H9 (cell line): ENCODE results near the gene FAM124A. TPM values are rescaled to one million over a fixed set of nuclear protein-coding genes. Genes with fewer than 3 reads are reported as not detected.
A peak's percentile ranks its signal among the peaks of the same experiment; 100 is the strongest.

Source experiments
- DNase-seq: peaks from one replicate; pipeline ENCODE4 v3.0.0-alpha.2; 2017
- H2AFZ ChIP-seq: one replicate; pipeline ENCODE4 v1.6.1; 2013; ENCODE audit warnings: mild to moderate bottlenecking, low read length, control low read depth, moderate library complexity
- H2AK5ac ChIP-seq: 2 replicates; pipeline ENCODE4 v1.6.1; 2013; ENCODE audit warnings: low read length, control low read depth, mixed read lengths; ENCODE audit not compliant: insufficient read length
- H2BK120ac ChIP-seq: one replicate; pipeline ENCODE4 v1.6.1; 2013; ENCODE audit warnings: low read depth, mild to moderate bottlenecking, low read length, control low read depth, inconsistent platforms; ENCODE audit not compliant: poor library complexity, severe bottlenecking
- H2BK12ac ChIP-seq: 2 replicates; pipeline ENCODE4 v1.6.1; 2013; ENCODE audit warnings: low read length, control low read depth, mixed read lengths, low read depth; ENCODE audit not compliant: insufficient read length
- H2BK15ac ChIP-seq: 2 replicates; pipeline ENCODE4 v1.6.1; 2013; ENCODE audit warnings: low read depth, low read length, control low read depth
- H2BK20ac ChIP-seq: one replicate; pipeline ENCODE4 v1.6.1; 2013; ENCODE audit warnings: low read depth, mild to moderate bottlenecking, low read length, control low read depth, inconsistent platforms; ENCODE audit not compliant: poor library complexity, severe bottlenecking
- H2BK5ac ChIP-seq: 2 replicates; pipeline ENCODE4 v1.6.1; 2013; ENCODE audit warnings: low read length, control low read depth, mixed read lengths; ENCODE audit not compliant: insufficient read length
- H3K14ac ChIP-seq: 2 replicates; pipeline ENCODE4 v1.6.1; 2013; ENCODE audit warnings: low read length, control low read depth; ENCODE audit not compliant: insufficient read depth
- H3K18ac ChIP-seq: 2 replicates; pipeline ENCODE4 v1.6.1; 2013; ENCODE audit warnings: low read depth, mild to moderate bottlenecking, mixed read lengths, low read length, control low read depth; ENCODE audit not compliant: insufficient read length
- H3K23ac ChIP-seq: 2 replicates; pipeline ENCODE4 v1.6.1; 2013; ENCODE audit warnings: low read length, control low read depth, mixed read lengths, low read depth; ENCODE audit not compliant: insufficient read length
- H3K23me2 ChIP-seq: 2 replicates; pipeline ENCODE4 v1.6.1; 2013; ENCODE audit warnings: low read depth, mild to moderate bottlenecking, mixed read lengths, low read length, control low read depth; ENCODE audit not compliant: insufficient read length, poor library complexity, severe bottlenecking
- H3K27ac ChIP-seq: 2 replicates; pipeline ENCODE4 v1.5.1; 2013; ENCODE audit warnings: low read length, control low read depth, mixed read lengths, low read depth; ENCODE audit not compliant: insufficient read length
- H3K27me3 ChIP-seq: 2 replicates; pipeline ENCODE4 v1.6.1; 2013; ENCODE audit warnings: low read length, control low read depth, inconsistent platforms; ENCODE audit not compliant: insufficient read depth
- H3K4ac ChIP-seq: 2 replicates; pipeline ENCODE4 v1.6.1; 2013; ENCODE audit warnings: low read depth, mild to moderate bottlenecking, control low read depth, inconsistent platforms, low read length, moderate library complexity
- H3K4me1 ChIP-seq: 2 replicates; pipeline ENCODE4 v1.6.1; 2013; ENCODE audit warnings: low read length, control low read depth, inconsistent platforms; ENCODE audit not compliant: insufficient read depth
- H3K4me2 ChIP-seq: 2 replicates; pipeline ENCODE4 v1.6.1; 2013; ENCODE audit warnings: low read length, control low read depth, mixed read lengths; ENCODE audit not compliant: insufficient read length, insufficient read depth
- H3K56ac ChIP-seq: 2 replicates; pipeline ENCODE4 v1.6.1; 2013; ENCODE audit warnings: low read depth, mild to moderate bottlenecking, mixed read lengths, low read length, control low read depth; ENCODE audit not compliant: insufficient read length
- H3K79me1 ChIP-seq: 2 replicates; pipeline ENCODE4 v1.6.1; 2013; ENCODE audit warnings: low read depth, mild to moderate bottlenecking, moderate library complexity, low read length, control low read depth, inconsistent platforms; ENCODE audit not compliant: insufficient read depth, poor library complexity, severe bottlenecking
- H3K79me2 ChIP-seq: 2 replicates; pipeline ENCODE4 v1.6.1; 2013; ENCODE audit warnings: low read length, control low read depth, inconsistent platforms; ENCODE audit not compliant: insufficient read depth
- H3K9ac ChIP-seq: 2 replicates; pipeline ENCODE4 v1.6.1; 2013; ENCODE audit warnings: low read length, control low read depth, mixed read lengths; ENCODE audit not compliant: insufficient read length; ENCODE audit errors: extremely low read depth
- H3K9me3 ChIP-seq: one replicate; pipeline ENCODE4 v1.6.1; 2013; ENCODE audit warnings: low read depth, low read length, inconsistent platforms; ENCODE audit not compliant: control insufficient read depth
- H3T11ph ChIP-seq: one replicate; pipeline ENCODE4 v1.6.1; 2013; ENCODE audit warnings: mild to moderate bottlenecking, low read length, control low read depth, inconsistent platforms
- H4K20me1 ChIP-seq: one replicate; pipeline ENCODE4 v1.6.1; 2013; ENCODE audit not compliant: control insufficient read depth, insufficient read length, insufficient read depth
- H4K5ac ChIP-seq: 2 replicates; pipeline ENCODE4 v1.6.1; 2013; ENCODE audit warnings: low read depth, mild to moderate bottlenecking, mixed read lengths, low read length, control low read depth; ENCODE audit not compliant: insufficient read length
- H4K8ac ChIP-seq: replicated peaks from 2 replicates; pipeline ENCODE4 v1.6.1; 2013; ENCODE audit warnings: low read length, control low read depth, mixed read lengths, low read depth; ENCODE audit not compliant: insufficient read length
- H4K91ac ChIP-seq: 2 replicates; pipeline ENCODE4 v1.6.1; 2013; ENCODE audit warnings: low read depth, mild to moderate bottlenecking, moderate library complexity, mixed read lengths, low read length, control low read depth; ENCODE audit not compliant: insufficient read length
- H3K27ac Mint-ChIP-seq, 3 experiments: 2 replicates in 2 of 3; 3 replicates in 1 of 3; pipeline ENCODE4 v1.8.0; 2020 to 2021; ENCODE audit warnings: mixed read lengths in 3 of 3, mild to moderate bottlenecking in 1 of 3, moderate library complexity in 1 of 3
- H3K27me3 Mint-ChIP-seq: 2 replicates; pipeline ENCODE4 v1.8.0; 2021; ENCODE audit warnings: low read depth, mild to moderate bottlenecking, moderate library complexity, mixed read lengths
- H3K36me3 Mint-ChIP-seq, 3 experiments: 2 replicates in 2 of 3; 3 replicates in 1 of 3; pipeline ENCODE4 v1.8.0; 2020 to 2021; ENCODE audit warnings: low read depth in 3 of 3, mixed read lengths in 3 of 3; ENCODE audit not compliant: insufficient read depth in 1 of 3
- H3K4me1 Mint-ChIP-seq, 2 experiments: 2 replicates each; pipeline ENCODE4 v1.8.0; 2020; ENCODE audit warnings: mixed read lengths in 2 of 2
- H3K4me3 Mint-ChIP-seq, 2 experiments: 2 replicates in 1 of 2; 3 replicates in 1 of 2; pipeline ENCODE4 v1.8.0; 2020 to 2021; ENCODE audit warnings: mild to moderate bottlenecking in 2 of 2, mixed read lengths in 2 of 2, moderate library complexity in 1 of 2
- H3K9me3 Mint-ChIP-seq, 2 experiments: 2 replicates in 1 of 2; 3 replicates in 1 of 2; pipeline ENCODE4 v1.8.0; 2020; ENCODE audit warnings: mild to moderate bottlenecking in 2 of 2, mixed read lengths in 2 of 2, moderate library complexity in 1 of 2
- WGBS: extraction: QIAGEN DNeasy Blood & Tissue Kit; methylation state at CpG from one replicate; pipeline ENCODE4 v1.1.7; 2013; ENCODE audit warnings: missing lambda C conversion rate, low lambda C conversion rate, mixed read lengths; ENCODE audit not compliant: insufficient read length; ENCODE audit errors: extremely low coverage; 5-methylcytosine and 5-hydroxymethylcytosine counted together
- total RNA-seq: library from RNA; stranded (reverse); gene quantifications from 2 replicates; pipeline ENCODE4 v1.2.1, GENCODE V29; 2021
- TF ChIP-seq, protein P1 (sequence below): fragments of 200-600 bp; sonication (generic); conservative IDR thresholded peaks from 3 replicates; pipeline ENCODE4 v1.8.0; 2021; ENCODE audit warnings: antibody characterized with exemption, mild to moderate bottlenecking

FAM124A gene
- total RNA-seq, 1 experiment from 2014 or later, result 41.9 TPM

DNA sequence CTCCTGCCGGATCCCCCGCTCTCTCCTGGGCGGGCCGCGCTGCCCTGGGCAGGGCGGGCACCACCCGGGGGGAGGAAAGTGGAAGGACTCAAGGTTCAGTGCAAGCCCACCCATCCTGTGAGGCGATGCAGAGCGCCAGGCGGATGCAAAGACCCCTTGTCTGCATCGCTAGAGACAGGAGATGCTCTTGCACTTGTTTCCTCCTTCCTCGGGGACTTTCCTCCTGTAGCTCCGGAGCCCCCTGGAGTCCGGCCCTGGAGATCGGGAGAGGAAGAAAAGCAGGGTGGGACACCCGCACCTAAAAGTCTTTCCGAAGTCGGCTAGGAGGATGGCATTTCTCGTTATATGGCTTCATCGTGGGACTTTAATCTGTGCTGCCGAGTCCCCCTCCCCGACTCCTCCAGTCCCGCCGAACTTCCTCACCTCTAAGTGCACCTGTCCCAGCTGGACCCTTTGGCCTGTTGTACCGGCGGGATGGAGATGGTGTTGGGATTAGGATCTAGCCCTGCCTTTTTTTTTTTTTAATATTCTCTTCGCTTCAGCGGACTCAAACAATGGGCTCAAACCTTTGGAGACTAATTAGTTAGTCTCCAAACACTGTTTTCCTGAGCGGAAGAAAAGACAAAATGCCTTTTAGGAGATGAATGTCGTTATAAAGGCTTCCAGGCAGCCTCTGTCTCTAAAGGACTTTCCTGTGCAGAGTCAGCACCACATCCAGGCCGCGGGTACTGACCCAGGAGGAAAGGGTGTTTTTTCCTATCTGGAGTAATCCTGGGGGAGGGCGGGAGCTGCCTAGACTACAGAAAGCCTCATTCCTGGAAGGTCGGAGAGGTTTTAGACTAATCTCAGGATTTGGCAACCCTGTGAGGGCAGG lies 725 bp downstream of the FAM124A start:
- Mint-ChIP-seq H3K36me3 (peaks cover 21 to 30% (median 24%) of the 10 kb centered on the region in 3 experiments; a peak in 6 of 7 replicates), H3K9me3 (no peaks in the 10 kb centered on the region), H3K27me3 (peaks cover 9% of the 10 kb centered on the region), H3K4me3 (peak overlapping the region; percentile 89 to 92), H3K27ac (peak overlapping the region; percentile 71 to 82 (median 72); a peak in 5 of 7 replicates), H3K4me1 (peaks cover 53 to 60% of the 10 kb centered on the region in 2 experiments)
- Histone ChIP-seq H3T11ph (no peak overlapping the region), H2BK20ac (no peak overlapping the region), H3K27ac (no peak overlapping the region), H3K18ac (no peak overlapping the region), H3K56ac (no peak overlapping the region), H3K9me3 (no peaks in the 10 kb centered on the region), H3K79me1 (peaks cover 5% of the 10 kb centered on the region), H3K4ac (no peak overlapping the region), H3K79me2 (peaks cover 13% of the 10 kb centered on the region; the same call in 1 of the 2 replicates), H4K8ac (no peak overlapping the region), H3K4me2 (peak overlapping the region; percentile 71), H2AK5ac (no peak overlapping the region), H2BK120ac (no peak overlapping the region), H2BK15ac (no peak overlapping the region), H3K4me1 (peaks cover 23% of the 10 kb centered on the region), H2AFZ (no peak overlapping the region), H3K23me2 (peaks cover 17% of the 10 kb centered on the region), H3K27me3 (no peaks in the 10 kb centered on the region), H2BK12ac (no peak overlapping the region), H3K14ac (no peak overlapping the region; the same call in 1 of the 2 replicates), H3K9ac (peak overlapping the region; percentile 84), H2BK5ac (no peak overlapping the region), H3K23ac (no peak overlapping the region), H4K91ac (no peak overlapping the region), H4K20me1 (no peaks in the 10 kb centered on the region), H4K5ac (no peak overlapping the region)
- DNase-seq, result no peak
- WGBS, result no CpG with 5 or more reads among the region's 34 CpGs
- TF ChIP-seq, protein P1, sequence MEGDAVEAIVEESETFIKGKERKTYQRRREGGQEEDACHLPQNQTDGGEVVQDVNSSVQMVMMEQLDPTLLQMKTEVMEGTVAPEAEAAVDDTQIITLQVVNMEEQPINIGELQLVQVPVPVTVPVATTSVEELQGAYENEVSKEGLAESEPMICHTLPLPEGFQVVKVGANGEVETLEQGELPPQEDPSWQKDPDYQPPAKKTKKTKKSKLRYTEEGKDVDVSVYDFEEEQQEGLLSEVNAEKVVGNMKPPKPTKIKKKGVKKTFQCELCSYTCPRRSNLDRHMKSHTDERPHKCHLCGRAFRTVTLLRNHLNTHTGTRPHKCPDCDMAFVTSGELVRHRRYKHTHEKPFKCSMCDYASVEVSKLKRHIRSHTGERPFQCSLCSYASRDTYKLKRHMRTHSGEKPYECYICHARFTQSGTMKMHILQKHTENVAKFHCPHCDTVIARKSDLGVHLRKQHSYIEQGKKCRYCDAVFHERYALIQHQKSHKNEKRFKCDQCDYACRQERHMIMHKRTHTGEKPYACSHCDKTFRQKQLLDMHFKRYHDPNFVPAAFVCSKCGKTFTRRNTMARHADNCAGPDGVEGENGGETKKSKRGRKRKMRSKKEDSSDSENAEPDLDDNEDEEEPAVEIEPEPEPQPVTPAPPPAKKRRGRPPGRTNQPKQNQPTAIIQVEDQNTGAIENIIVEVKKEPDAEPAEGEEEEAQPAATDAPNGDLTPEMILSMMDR, result 0 out of 3 replicates have a peak, but pooled peaks have one; percentile 5
